Fibroblast of lung (primary cell): ENCODE measurements around the gene NMUR1. TPM values are rescaled to one million over a fixed set of nuclear protein-coding genes. Genes with fewer than 3 reads are reported as not detected.
"Not testable (repeated sequence)": the region's sequence is repeated elsewhere in the genome, so short reads cannot be mapped to it uniquely, and the experiment has no call there.

Experiments used
- DNase-seq, 2 donors: peaks; one replicate each; pipeline versions ENCODE4 v3.0.0 to v3.0.0-alpha.2; 2010; ENCODE audit warnings: low read depth in 2 of 2
- H2AFZ ChIP-seq: 2 replicates; pipeline ENCODE4 v1.5.1; 2012; ENCODE audit warnings: low read length, control low read depth, inconsistent platforms
- H3K27ac ChIP-seq: 2 replicates; pipeline ENCODE4 v1.5.1; 2011; ENCODE audit warnings: low read length, control low read depth; ENCODE audit not compliant: insufficient read depth
- H3K27me3 ChIP-seq: 2 replicates; pipeline ENCODE4 v1.5.1; 2011; ENCODE audit warnings: mild to moderate bottlenecking, low read length; ENCODE audit not compliant: control insufficient read depth, insufficient read depth
- H3K36me3 ChIP-seq: 2 replicates; pipeline ENCODE4 v1.5.1; 2011; ENCODE audit warnings: low read length; ENCODE audit not compliant: control insufficient read depth, insufficient read depth
- H3K4me1 ChIP-seq: 2 replicates; pipeline ENCODE4 v1.5.1; 2011; ENCODE audit warnings: low read length; ENCODE audit not compliant: control insufficient read depth, insufficient read depth; ENCODE audit errors: extremely low read depth
- H3K4me2 ChIP-seq: 2 replicates; pipeline ENCODE4 v1.5.1; 2011; ENCODE audit warnings: low read length, control low read depth; ENCODE audit not compliant: insufficient read depth; ENCODE audit errors: extremely low read depth
- H3K4me3 ChIP-seq, 4 experiments: fragments of 200-600 bp in 1 of 4; sonication (generic) in 1 of 4; replicated peaks in 1 of 4; 2 replicates each; pipeline ENCODE4 v1.5.1; 2011 to 2016; ENCODE audit warnings: low read length in 4 of 4, low read depth in 3 of 4, mild to moderate bottlenecking in 3 of 4, control low read depth in 2 of 4, inconsistent platforms in 1 of 4, mixed read lengths in 1 of 4; ENCODE audit not compliant: insufficient read depth in 1 of 4; ENCODE audit errors: control extremely low read depth in 1 of 4
- H3K79me2 ChIP-seq: 2 replicates; pipeline ENCODE4 v1.5.1; 2012; ENCODE audit warnings: mild to moderate bottlenecking, low read length, inconsistent platforms; ENCODE audit not compliant: control insufficient read depth, insufficient read depth
- H3K9ac ChIP-seq: 2 replicates; pipeline ENCODE4 v1.5.1; 2011; ENCODE audit warnings: mild to moderate bottlenecking, low read length, control low read depth; ENCODE audit not compliant: insufficient read depth
- H3K9me3 ChIP-seq: 2 replicates; pipeline ENCODE4 v1.5.1; 2012; ENCODE audit warnings: low read depth, low read length; ENCODE audit not compliant: control insufficient read depth, insufficient read depth
- H4K20me1 ChIP-seq: 2 replicates; pipeline ENCODE4 v1.5.1; 2011; ENCODE audit warnings: low read length; ENCODE audit not compliant: control insufficient read depth, insufficient read depth; ENCODE audit errors: extremely low read depth
- EZH2 ChIP-seq: IDR thresholded peaks from 2 replicates; pipeline ENCODE4 v1.5.1; 2012; ENCODE audit warnings: low read length, control low read depth, mild to moderate bottlenecking; ENCODE audit errors: missing control alignments
- polyA plus RNA-seq, 2 donors: library from polyadenylated mRNA; depleted of rRNA in 1 of 2; stranded (reverse) in 1 of 2; unstranded in 1 of 2; fragments of >200 nt; gene quantifications; 2 replicates each; pipeline ENCODE4 v1.2.1, GENCODE V29; 2011 to 2012; ENCODE audit warnings: missing spikeins in 1 of 2
- total RNA-seq: library from RNA; depleted of rRNA; stranded (reverse); fragments of >200 nt; gene quantifications from 2 replicates; pipeline ENCODE4 v1.2.1, GENCODE V29; 2014
- TF ChIP-seq, protein P1 (sequence below), 2 donors: IDR thresholded peaks in 1 of 2; conservative IDR thresholded peaks in 1 of 2; 1 replicate in 1 of 2; 2 replicates in 1 of 2; pipeline ENCODE4 v1.5.1; 2011 to 2012; ENCODE audit warnings: low read length in 2 of 2, control low read depth in 1 of 2, inconsistent platforms in 1 of 2, low read depth in 1 of 2, mild to moderate bottlenecking in 1 of 2

NMUR1 gene
- total and polyA plus RNA-seq, 2 donors (not counting 1 experiment from before 2014, with no cell fraction given) = 0.01 to 0.50 TPM

DNA sequence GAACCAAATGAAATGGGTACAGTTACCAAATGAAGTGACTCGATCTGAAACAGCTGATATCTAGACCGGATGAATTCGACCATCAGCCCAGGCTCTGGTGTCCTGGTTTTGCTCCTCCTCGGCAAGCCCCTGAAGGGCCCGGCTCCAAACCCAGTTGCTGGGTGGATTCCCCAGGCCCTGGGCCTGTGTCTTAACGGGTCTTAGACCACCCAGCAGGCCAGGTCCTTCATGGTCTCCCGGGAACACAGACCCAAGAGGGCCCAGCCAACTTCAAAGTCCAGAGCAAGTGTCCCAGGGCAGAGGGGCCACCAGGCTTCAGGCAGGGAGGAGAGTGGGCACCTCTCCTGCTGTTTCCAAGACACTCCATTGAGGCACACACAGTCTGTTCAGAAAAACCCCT lies 26.7 kb upstream of the NMUR1 start:
- H3K9me3 ChIP-seq = no peaks in the 10 kb centered on the region
- H3K4me3 ChIP-seq = no peak overlapping the region
- no peaks in the 10 kb centered on the region for H3K36me3 ChIP-seq
- no peak overlapping the region for H3K9ac ChIP-seq
- H2AFZ ChIP-seq = no peak overlapping the region
- TF ChIP-seq EZH2 = no peak
- TF ChIP-seq, protein P1, sequence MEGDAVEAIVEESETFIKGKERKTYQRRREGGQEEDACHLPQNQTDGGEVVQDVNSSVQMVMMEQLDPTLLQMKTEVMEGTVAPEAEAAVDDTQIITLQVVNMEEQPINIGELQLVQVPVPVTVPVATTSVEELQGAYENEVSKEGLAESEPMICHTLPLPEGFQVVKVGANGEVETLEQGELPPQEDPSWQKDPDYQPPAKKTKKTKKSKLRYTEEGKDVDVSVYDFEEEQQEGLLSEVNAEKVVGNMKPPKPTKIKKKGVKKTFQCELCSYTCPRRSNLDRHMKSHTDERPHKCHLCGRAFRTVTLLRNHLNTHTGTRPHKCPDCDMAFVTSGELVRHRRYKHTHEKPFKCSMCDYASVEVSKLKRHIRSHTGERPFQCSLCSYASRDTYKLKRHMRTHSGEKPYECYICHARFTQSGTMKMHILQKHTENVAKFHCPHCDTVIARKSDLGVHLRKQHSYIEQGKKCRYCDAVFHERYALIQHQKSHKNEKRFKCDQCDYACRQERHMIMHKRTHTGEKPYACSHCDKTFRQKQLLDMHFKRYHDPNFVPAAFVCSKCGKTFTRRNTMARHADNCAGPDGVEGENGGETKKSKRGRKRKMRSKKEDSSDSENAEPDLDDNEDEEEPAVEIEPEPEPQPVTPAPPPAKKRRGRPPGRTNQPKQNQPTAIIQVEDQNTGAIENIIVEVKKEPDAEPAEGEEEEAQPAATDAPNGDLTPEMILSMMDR (conservative IDR thresholded peaks at IDR 0.05 in 1 of 2, IDR thresholded peaks at IDR 0.05 in 1 of 2; ENCODE audit: low read depth in 1 of 2, low read length in 2 of 2) = no peak
- H4K20me1 ChIP-seq = no peaks in the 10 kb centered on the region
- no peaks in the 10 kb centered on the region for H3K27me3 ChIP-seq
- H3K27ac ChIP-seq = no peak overlapping the region
- no peak overlapping the region for H3K4me2 ChIP-seq
- no peaks in the 10 kb centered on the region for H3K79me2 ChIP-seq
- peaks cover 7% of the 10 kb centered on the region for H3K4me1 ChIP-seq
- DNase-seq = no peak

DNA sequence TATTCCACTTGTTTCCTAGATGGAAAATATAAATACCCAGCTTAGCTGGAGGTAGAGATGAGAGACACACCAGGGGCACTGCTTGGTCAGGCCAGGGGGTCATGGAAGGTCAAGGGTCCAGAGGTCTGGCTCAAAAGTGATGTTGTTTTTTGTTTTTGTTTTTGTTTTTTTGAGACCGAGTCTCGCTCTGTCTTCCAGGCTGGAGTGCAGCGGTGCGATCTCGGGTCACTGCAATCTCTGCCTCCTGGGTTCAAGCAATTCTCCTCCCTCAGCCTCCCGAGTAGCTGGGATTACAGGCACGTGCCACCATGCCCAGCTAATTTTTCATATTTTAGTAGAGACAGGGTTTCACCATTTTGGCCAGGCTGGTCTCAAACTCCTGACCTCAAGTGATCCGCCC lies 26.3 kb upstream of the NMUR1 start:
- not testable (repeated sequence) for H3K4me2 ChIP-seq, H3K27me3 ChIP-seq, H4K20me1 ChIP-seq, H3K79me2 ChIP-seq, H2AFZ ChIP-seq, H3K36me3 ChIP-seq, H3K4me3 ChIP-seq, H3K9me3 ChIP-seq, H3K9ac ChIP-seq, H3K4me1 ChIP-seq, DNase-seq, H3K27ac ChIP-seq

DNA sequence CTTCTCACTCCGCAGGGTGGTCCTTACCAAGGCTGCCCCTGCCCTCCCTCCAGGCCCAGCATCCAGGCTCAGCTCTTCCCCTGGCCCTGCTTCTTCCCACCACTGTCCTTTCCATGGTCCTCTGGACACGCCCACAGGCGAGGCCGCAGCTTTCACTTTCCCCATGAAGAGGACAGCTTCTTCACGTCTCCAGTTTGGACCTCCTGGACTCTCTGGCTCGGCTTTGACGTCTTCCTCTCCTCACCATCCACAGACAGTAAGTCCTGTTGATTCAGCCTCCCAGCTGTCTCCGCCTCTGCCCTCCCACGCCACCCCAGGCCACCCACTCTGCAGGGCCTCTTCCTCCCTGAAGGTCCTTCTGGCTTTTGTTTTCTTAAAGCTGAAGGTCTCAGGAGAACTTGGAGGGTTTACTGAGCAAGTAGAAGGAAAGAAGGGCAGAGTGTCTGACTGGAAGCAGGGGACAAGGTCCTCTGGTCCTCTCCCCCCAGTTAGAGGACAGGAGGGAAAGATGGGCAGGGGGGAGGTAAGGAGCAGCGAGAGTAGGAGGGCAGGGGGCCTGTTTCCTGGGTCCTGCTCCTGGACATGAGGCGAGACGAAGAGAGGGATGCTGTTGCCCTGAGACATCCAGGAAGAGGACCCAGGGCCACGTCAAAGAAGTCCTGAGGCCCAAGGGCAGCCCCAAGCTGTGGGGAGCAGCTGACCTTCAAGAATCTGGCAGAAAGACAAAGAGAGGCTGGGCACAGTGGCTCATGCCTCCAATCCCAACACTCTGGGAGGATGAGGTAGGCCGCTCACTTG lies 24.7 kb upstream of the NMUR1 start:
- Histone ChIP-seq H3K4me3 (peak overlapping the region in 3 of 4 experiments; percentile 14 to 46 (median 15)), H2AFZ (peak overlapping the region; percentile 93)

More for the DNA sequence above, 24.7 kb upstream of the NMUR1 start:
- no peak overlapping the region for H3K9ac ChIP-seq
- H3K36me3 ChIP-seq = no peaks in the 10 kb centered on the region
- TF ChIP-seq, protein P1 (conservative IDR thresholded peaks at IDR 0.05 in 1 of 2, IDR thresholded peaks at IDR 0.05 in 1 of 2; ENCODE audit: low read depth in 1 of 2, low read length in 2 of 2) = no peak
- no peaks in the 10 kb centered on the region for H4K20me1 ChIP-seq
- peak in 1 of 2 donors; percentile 45 for DNase-seq
- H3K27ac ChIP-seq = peak overlapping the region; percentile 48
- no peaks in the 10 kb centered on the region for H3K9me3 ChIP-seq
- H3K4me1 ChIP-seq = peaks cover 7% of the 10 kb centered on the region
- no peaks in the 10 kb centered on the region for H3K27me3 ChIP-seq
- H3K79me2 ChIP-seq = no peaks in the 10 kb centered on the region
- peak overlapping the region; percentile 90 for H3K4me2 ChIP-seq
